ENCODE data around the gene HTRA3. TPM values are rescaled to one million over a fixed set of nuclear protein-coding genes. Genes with fewer than 3 reads are reported as not detected.

HTRA3 gene
- total RNA-seq, 1 experiment from 2014 or later: 116 TPM

DNA sequence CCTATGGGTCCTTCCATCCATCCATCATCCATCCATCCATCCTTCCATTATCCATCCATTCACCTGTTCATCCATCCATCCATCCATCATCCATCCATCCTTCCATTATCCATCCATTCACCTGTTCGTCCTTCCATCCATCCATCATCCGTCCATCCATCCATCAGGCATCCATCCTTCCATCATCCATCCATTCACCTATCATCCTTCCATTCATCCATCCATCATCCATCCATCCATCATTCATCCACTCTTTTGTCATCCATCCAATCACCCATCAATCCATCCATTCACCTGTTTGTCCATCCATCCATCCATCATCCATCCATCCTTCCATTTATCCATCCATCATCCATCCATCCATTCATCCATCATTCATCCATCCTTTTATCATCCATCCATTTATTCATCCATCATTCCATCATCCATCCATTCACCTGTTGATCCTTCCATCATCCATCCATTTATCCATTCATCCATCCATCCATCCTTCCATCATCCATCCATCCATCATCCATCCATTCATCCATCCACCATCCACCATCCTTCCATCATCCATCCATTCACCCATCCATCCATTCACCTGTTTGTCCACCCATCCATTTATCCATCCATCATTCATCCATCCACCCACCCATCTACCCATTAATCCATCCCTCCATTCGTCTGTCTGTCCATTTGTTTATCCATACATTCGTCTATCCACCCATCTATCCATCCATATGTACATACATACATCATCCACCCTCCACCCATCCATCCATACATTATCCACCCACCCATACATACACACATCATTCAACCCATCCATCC, 35.7 kb upstream of the HTRA3 start:
- no peak for DNase-seq (ENCODE audit: low read depth)

DNA sequence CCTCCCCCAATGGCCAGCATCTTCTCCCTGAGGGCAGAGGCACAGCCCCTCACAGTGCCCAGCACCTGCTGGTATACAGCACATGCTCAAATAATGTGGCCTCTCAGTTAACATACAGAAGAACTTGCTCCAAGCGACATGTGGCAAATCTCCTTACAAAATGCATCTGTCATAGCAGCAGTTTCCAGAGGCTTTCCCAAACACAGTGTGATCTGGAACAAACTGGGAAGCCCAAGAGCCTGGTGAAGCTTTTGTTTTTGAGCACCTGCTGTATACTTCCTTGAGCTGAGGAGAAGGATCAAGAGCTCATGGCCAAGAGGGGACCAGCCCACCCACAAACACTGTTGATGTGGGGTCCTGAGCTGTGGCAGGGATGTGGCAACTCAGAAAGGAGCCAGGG, 34.8 kb upstream of the HTRA3 start:
- no peak for DNase-seq (ENCODE audit: low read depth)

GRCh38 chr4:8235224-8235623, 34.3 kb upstream of the HTRA3 start:
- no peak for DNase-seq (ENCODE audit: low read depth)

DNA sequence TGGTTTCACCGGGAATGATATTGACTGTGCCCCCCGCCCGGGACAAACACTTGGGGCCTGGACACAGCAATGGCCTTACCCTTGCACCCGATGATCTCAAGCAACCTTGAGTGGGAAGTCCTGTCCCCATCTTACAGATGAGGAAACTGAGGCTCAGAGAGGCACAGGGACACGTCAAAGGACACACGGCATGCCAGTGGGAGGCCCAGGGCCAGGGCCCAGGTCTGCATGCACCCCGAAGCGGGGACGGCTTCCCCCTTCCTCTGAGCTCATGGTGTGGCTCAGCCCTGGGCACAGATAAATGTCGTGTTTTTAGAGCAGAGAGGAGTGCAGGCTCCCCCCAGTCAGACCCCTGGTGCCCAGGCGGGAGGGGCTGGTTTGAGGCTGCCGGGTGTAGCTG, 33.9 kb upstream of the HTRA3 start:
- no peak for DNase-seq (ENCODE audit: low read depth)

DNA sequence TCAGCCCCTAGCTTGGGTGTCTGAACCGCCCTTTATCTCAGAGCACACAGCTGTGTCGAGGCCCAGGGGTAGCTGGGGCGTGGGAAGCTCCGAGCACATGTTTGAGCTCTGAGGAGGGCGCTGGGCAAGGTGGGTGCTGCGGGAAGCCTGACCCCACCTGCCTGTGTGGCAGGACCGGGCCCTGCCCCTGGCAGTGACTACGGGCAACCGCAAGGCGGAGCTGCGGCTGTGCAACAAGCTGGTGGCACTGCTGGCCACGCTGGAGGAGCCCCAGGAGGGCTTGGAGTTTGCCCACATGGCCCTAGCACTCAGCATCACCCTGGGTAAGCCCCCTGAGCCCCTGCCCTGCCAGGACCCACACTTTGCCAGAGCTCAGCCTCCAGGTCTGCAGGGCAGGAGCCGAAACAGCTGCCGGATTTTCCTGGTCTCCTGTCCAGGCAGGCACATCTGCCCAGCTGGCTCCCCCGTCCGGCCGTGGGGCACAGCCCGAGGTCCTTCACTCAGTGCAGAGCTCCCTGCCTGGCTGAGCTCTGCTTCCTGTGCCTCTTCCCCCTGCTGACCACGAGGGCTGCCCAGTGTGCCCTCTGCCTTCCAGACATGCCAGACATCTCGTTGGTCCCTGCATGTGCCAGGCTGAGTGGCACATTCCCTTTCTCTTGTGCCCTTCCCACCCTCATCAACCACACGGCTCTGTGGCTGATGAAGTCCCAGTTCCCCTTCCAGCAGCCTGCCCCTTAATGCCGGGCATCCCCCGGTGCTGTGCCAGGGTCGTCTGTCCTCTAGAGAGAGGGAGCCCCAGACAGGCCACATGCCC, 33.2 kb upstream of the HTRA3 start:
- DNase-seq (ENCODE audit: low read depth): peak; percentile 46

GRCh38 chr4:8236920-8237195, 32.7 kb upstream of the HTRA3 start:
- DNase-seq (ENCODE audit: low read depth): no peak

DNA sequence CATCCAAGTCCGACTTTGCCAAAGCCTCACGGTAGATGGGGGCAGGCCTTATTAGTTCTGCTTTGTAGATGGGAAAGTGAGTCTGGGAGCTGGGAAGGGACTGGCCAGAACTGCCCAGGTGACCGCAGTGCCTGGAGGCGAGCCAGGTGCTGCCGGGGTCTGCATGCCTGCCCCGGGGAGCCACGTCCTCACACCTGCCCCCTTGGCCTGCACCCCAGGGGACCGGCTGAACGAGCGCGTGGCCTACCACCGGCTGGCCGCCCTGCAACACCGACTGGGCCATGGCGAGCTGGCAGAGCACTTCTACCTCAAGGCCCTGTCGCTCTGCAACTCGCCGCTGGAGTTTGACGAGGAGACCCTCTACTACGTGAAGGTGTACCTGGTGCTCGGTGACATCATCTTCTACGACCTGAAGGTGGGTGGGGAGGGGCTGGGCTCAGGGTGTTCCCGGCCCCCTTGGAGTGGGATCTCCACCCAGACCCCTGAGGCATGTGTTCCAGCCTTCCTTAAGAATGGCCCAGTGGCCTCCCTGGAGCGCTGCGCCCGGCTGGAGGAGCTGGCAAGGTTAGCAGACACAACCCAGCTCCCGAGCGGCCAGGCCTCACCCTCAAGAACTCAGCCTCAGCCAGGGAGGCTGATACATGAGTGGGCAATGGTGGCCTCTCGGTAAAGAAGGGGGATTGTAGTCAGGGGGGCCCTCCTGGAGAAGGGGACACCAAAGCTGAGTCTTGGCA, 32.1 kb upstream of the HTRA3 start:
- no peak for DNase-seq (ENCODE audit: low read depth)

DNA sequence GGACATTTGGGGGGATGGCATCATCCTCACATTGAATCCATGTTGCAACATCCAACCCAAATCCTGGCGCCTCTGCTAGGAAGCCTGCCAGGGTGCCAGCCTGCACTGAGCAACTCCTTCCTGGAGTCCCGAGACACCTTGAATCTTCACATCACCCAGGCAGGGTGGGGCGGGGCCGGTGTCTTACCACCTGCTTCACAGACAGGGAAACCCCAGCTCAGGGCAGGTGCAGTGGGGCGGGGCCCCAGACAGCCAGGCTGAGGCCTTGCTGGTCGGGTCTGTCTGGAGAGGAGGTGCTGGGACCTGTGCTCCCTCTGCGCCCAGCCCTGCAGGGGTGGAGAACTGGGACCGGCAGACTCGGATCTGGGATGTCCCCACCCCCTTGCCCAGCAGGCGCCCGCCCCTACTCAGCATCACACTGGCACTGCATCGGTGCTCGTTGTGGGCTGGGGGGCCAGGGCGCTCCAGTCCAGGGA, 31.5 kb upstream of the HTRA3 start:
- DNase-seq (ENCODE audit: low read depth): no peak

DNA sequence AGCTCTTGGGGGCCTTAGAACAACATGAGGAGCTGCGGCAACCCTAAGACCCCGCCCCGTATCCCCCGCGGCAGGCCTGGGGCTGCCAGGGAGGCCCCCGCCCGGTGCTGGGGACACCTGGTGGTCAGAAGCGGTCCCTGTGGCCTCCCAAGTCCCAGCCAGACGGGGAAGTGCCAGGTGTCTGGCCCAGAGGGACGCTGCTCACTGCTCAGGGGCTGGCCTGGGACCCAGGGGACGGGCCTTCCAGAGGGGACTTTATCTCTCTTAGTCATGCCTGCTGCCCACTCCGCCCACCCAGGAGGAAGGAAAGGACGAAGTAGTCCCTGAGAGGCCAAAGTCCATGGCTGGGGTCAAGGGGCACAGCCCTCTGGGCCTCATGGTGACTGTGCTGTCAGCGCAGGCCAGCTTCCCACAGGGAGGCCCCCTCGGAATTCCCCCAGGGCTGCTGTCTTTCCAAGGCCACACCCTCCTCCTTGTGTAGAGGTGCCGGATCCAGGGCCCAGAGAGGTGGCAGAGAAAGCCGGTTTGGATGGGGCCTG, 31.0 kb upstream of the HTRA3 start:
- no peak for DNase-seq (ENCODE audit: low read depth)

DNA sequence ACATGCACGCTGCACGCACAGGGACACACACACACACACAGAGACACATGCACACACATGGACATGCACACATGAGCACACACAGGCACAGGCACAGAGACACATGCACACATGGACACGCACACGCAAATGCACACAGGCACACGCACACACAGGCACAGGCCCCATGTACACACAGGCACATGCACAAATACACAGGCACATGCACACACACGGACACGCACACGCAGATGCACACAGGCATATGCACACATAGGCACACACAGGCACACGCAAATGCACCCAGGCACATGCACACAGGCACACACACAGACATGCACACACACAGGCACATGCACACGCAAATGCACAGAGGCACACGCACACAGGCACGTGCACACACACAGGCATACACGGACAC, 30.3 kb upstream of the HTRA3 start:
- DNase-seq (ENCODE audit: low read depth): no peak

DNA sequence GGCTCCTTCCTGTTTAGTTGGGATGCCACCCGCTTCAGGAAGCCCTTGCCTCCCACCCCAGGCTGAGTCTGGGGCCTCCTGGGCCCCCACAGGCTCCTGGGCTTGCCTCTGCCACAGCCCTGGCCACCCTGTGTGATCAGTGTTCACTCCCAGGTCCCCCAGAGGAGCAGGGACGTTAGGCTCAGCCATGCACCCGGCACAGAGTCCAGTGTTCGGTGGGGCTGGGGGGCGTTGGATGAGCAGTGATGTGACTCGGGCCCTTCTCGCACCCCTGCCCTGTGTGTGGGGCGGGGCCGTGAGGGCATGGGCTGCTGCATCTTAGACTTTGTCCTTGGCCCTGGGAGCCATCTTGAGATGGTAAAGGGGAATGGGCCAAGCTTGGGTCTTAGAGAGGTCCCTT, 29.9 kb upstream of the HTRA3 start:
- no peak for DNase-seq (ENCODE audit: low read depth)

GRCh38 chr4:8240211-8241041, 29.1 kb upstream of the HTRA3 start:
- no peak for DNase-seq (ENCODE audit: low read depth)

DNA sequence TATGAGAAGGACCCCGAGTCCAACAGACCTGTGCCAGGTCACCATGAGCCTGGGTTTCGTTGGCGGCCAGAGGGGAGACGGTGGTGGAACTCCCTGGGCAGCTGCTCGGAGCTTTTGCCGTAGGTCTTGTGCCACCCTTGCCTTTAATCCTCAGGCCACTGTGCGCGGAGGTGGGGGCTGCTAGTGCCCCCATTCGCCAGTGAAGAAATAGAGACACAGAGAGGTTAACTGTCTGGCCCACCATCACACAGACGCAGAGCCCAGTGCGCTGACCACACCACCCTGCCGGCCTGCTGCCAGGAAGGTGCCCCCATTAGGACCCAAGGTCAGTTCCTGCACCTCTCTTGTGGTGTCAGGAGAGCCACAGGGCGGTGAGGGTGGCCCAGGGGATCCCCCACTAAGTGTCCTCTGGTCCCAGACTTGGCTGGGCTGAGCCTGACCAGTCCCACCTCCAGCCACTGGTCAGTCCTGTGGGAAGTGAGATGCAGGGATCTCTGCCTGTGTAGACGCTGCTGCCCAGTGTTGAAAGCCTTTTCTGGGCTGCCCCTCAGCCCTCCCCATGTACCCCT, 28.3 kb upstream of the HTRA3 start:
- no peak for DNase-seq (ENCODE audit: low read depth)

DNA sequence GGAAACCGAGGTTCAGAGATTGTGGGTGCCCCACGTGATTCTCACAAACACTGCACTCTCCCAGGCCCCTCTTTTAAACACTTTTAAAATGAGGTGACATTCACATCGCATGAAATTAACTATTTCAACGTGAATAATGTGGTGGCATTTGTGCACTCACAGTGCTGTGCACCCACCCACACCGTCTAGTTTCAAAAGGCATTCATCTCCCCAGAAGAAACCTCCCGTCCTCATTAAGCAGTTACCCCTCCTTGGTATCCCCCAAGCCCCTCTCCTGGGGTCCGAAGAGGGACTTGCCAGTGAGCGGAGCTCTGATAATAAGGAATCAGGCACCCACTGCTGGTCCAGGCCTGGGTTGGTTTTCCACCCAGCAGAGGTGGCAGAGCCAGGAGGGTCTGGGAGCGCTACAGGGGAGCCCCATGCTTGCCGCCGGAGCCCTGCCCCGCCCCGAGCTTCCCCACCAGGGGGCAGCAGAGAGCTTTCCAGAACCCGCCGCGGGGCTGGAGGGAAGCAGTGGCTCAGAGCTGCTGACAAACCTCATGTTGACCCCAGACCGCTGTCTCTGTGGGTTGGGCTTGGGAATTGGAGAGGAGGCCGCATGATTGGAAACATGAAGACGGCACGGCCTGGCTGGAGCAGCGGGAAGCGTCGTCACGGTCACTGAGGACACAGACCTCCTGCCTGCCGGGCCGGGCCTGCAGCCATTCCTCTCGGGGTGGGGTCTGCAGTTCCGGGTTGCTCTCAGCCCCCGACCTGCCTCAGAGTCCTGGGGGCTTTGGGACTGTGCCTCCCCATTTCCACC, 27.5 kb upstream of the HTRA3 start:
- peak; percentile 92 for DNase-seq (ENCODE audit: low read depth)

- DNase-seq (ENCODE audit: low read depth): no peak
Measured at GRCh38 chr4:8242782-8243560, 26.6 kb upstream of the HTRA3 start.

- DNase-seq (ENCODE audit: low read depth): no peak
Measured at GRCh38 chr4:8244001-8244757, 25.4 kb upstream of the HTRA3 start.

- DNase-seq (ENCODE audit: low read depth): no peak
Measured at GRCh38 chr4:8244931-8245460, 24.6 kb upstream of the HTRA3 start.

Data from LHCN-M2 (cell line).